ENCODE measurements around the gene NOL3. TPM values are rescaled to one million over a fixed set of nuclear protein-coding genes. Genes with fewer than 3 reads are reported as not detected.

NOL3 gene
- total RNA-seq, 1 experiment from 2014 or later, result 91.6 TPM

DNA sequence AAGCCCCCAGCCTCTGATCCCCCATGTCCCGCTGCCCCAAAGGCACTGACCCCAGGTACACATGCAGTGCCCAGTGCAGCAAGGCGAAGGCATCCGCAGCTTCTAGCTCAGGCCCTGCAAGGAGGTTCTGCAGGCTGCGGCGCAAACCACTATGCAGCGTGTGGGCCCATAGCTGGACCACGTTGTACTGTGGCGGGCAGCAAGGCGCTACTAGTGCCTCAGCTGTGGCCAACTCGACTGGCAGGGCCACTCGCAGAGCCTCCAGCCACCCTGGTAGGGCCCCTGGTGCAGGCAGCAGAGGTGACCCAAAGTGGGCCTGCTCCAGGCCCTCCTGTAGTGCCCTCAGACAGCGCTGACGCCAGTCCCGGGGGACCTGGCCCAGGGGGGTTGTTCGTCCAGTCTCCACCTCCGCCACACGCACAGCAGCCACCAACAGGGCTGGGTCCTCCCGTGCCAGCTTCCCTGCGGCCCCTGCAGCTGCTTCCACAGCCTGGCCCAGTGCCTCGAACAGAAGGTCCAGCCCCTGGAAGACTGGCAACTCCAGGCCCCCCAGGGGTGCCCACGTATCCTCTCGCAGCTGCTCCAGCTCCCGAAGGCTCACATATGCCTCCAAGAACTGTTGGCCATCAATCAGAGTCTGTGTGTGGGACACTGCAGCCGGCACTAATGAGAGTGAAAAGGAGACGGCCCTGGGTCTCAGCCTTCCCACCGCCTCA, 17.0 kb downstream of the NOL3 start:
- H3K27me3 ChIP-seq (ENCODE audit: low read length), result no peaks in the 10 kb centered on the region
- no peaks in the 10 kb centered on the region for H3K9me2 ChIP-seq (replicated peaks; ENCODE audit: low read length)
- no peak overlapping the region for H3K4me3 ChIP-seq (ENCODE audit: low read length)
- peaks cover 14% of the 10 kb centered on the region for H3K79me2 ChIP-seq (ENCODE audit: low read length)
- ChIA-PET CTCF (no interaction called here), POLR2A (ENCODE audit: unreplicated experiment) (no interaction called here)
- ATAC-seq (no peak), DNase-seq (no peak)
- BruUV-seq (replicated peaks), result no TSS peak
- H3K4me1 ChIP-seq (ENCODE audit: insufficient read depth, low read length), result peaks cover 29% of the 10 kb centered on the region
- no peak overlapping the region for H3K27ac ChIP-seq (ENCODE audit: low read length)
- TF ChIP-seq EZH2 (IDR thresholded peaks at IDR 0.05; ENCODE audit: low read length, unreplicated experiment), result no peak
- no peak overlapping the region for H3K4me2 ChIP-seq (ENCODE audit: low read length)
- H2AFZ ChIP-seq (ENCODE audit: low read length), result no peak overlapping the region
- intact Hi-C loops (cut with micrococcal nuclease), result no loop called here
- no peaks in the 10 kb centered on the region for H3K36me3 ChIP-seq (ENCODE audit: low read depth, low read length)
- H3F3A ChIP-seq (ENCODE audit: low read length, unreplicated experiment), result no peaks in the 10 kb centered on the region
- H3K9ac ChIP-seq (ENCODE audit: low read length), result no peak overlapping the region
- no peaks in the 10 kb centered on the region for H4K20me1 ChIP-seq (ENCODE audit: low read length)
- H3K9me3 ChIP-seq (ENCODE audit: low read length), result no peaks in the 10 kb centered on the region

- H3K36me3 ChIP-seq (ENCODE audit: low read depth, low read length), result no peaks in the 10 kb centered on the region
- ATAC-seq (no peak), DNase-seq (no peak)
- no peaks in the 10 kb centered on the region for H3K9me3 ChIP-seq (ENCODE audit: low read length)
- no peaks in the 10 kb centered on the region for H3F3A ChIP-seq (ENCODE audit: low read length, unreplicated experiment)
- TF ChIP-seq CTCF (conservative IDR thresholded peaks at IDR 0.05; ENCODE audit: low read depth, low read length) (no peak), EZH2 (IDR thresholded peaks at IDR 0.05; ENCODE audit: low read length, unreplicated experiment) (no peak), EZH2phosphoT487 (IDR thresholded peaks at IDR 0.05; ENCODE audit: borderline replicate concordance, low read length) (no peak)
- POLR2A ChIA-PET (ENCODE audit: unreplicated experiment), result no interaction called here
- intact Hi-C loops (cut with micrococcal nuclease), result no loop called here
- no peaks in the 10 kb centered on the region for H3K27me3 ChIP-seq (ENCODE audit: low read length)
- no peak overlapping the region for H3K4me2 ChIP-seq (ENCODE audit: low read length)
- no peak overlapping the region for H3K4me3 ChIP-seq (ENCODE audit: low read length)
- H4K20me1 ChIP-seq (ENCODE audit: low read length), result no peaks in the 10 kb centered on the region; the same call in 1 of the 2 replicates
- H3K4me1 ChIP-seq (ENCODE audit: insufficient read depth, low read length), result peaks cover 26% of the 10 kb centered on the region
- H2AFZ ChIP-seq (ENCODE audit: low read length), result no peak overlapping the region
- no peak overlapping the region for H3K27ac ChIP-seq (ENCODE audit: low read length)
- no peaks in the 10 kb centered on the region for H3K9me2 ChIP-seq (replicated peaks; ENCODE audit: low read length)
- H3K79me2 ChIP-seq (ENCODE audit: low read length), result peaks cover 14% of the 10 kb centered on the region
- H3K9ac ChIP-seq (ENCODE audit: low read length), result no peak overlapping the region
- no TSS peak for BruUV-seq (replicated peaks)
- CTCF ChIA-PET, result no interaction called here
Observed at GRCh38 chr16:67188323-67188722, 18.0 kb downstream of the NOL3 start.

- DNase-seq, result no peak
- H4K20me1 ChIP-seq (ENCODE audit: low read length), result no peaks in the 10 kb centered on the region; the same call in 1 of the 2 replicates
- peaks cover 30% of the 10 kb centered on the region for H3K4me1 ChIP-seq (ENCODE audit: insufficient read depth, low read length)
- BruUV-seq (replicated peaks), result no TSS peak
- no peak overlapping the region for H3K27ac ChIP-seq (ENCODE audit: low read length)
- no peaks in the 10 kb centered on the region for H3K9me2 ChIP-seq (replicated peaks; ENCODE audit: low read length)
- no peak overlapping the region for H3K9ac ChIP-seq (ENCODE audit: low read length)
- no peaks in the 10 kb centered on the region for H3F3A ChIP-seq (ENCODE audit: low read length, unreplicated experiment)
- peaks cover under 1% of the 10 kb centered on the region; the same call in 1 of the 2 replicates for H3K36me3 ChIP-seq (ENCODE audit: low read depth, low read length)
- no peaks in the 10 kb centered on the region for H3K9me3 ChIP-seq (ENCODE audit: low read length)
- H3K4me3 ChIP-seq (ENCODE audit: low read length), result no peak overlapping the region
- H3K4me2 ChIP-seq (ENCODE audit: low read length), result no peak overlapping the region
- no peak for ATAC-seq
- no peaks in the 10 kb centered on the region for H3K27me3 ChIP-seq (ENCODE audit: low read length)
- intact Hi-C loops (cut with micrococcal nuclease), result no loop called here
- POLR2A ChIA-PET (ENCODE audit: unreplicated experiment), result no interaction called here
- CTCF ChIA-PET, result no interaction called here
- H2AFZ ChIP-seq (ENCODE audit: low read length), result no peak overlapping the region
- peaks cover 18% of the 10 kb centered on the region for H3K79me2 ChIP-seq (ENCODE audit: low read length)
- no peak for TF ChIP-seq EZH2phosphoT487 (IDR thresholded peaks at IDR 0.05; ENCODE audit: borderline replicate concordance, low read length)
- TF ChIP-seq CTCF (conservative IDR thresholded peaks at IDR 0.05; ENCODE audit: low read depth, low read length), result no peak
- no peak for TF ChIP-seq EZH2 (IDR thresholded peaks at IDR 0.05; ENCODE audit: low read length, unreplicated experiment)
Observed at GRCh38 chr16:67188798-67189197, 18.5 kb downstream of the NOL3 start.

Data from PC-3 (cell line).